ENCODE measurements around the gene PROSER2. TPM values are rescaled to one million over a fixed set of nuclear protein-coding genes. Genes with fewer than 3 reads are reported as not detected.

PROSER2 gene
- total and polyA plus RNA-seq, 2 experiments from 2014 or later: 0.65 to 1.2 TPM

DNA sequence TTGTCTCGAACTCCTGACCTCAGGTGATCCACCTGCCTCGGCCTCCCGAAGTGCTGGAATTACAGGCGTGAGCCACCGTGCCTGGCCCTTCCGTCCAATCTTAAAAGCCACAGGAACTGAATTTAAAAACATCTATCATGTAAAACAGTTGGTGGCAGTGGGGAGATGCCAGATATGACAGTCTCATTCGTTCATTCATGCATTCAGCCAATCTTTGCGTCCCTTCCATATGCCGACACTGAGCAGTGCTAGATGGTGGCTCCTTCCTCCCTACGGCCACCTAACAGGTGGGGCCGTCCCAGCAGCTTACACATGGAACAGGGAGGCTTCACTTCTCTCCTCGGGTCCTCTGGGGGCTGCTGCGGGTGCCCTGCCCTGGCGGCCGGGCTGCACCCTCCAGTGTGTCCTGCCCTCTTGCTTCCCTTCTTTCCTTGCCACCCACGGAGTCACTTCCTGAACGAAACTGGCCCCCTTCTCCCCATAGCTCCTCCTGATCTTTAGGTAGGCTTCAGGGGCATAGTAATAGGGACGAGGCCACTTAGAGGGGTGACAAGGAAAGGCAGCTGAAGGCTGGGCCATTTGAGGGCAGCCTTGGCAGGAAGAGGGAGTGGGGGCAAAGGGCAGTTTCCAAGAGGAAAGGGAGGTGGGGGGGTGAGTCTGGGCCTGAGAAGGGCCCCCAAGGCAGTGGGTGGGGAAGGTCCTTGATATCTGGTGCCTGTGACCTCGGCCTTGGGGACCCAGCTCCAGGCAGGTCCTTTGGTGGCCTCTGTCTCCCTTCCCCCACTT, 53.8 kb downstream of the PROSER2 start:
- Histone ChIP-seq H4K20me1 (ENCODE audit: insufficient read depth) (no peaks in the 10 kb centered on the region), H3K27ac (no peak overlapping the region), H3F3A (ENCODE audit: insufficient read depth) (no peaks in the 10 kb centered on the region), H3K9me3 (ENCODE audit: low read depth) (no peaks in the 10 kb centered on the region), H3K36me3 (ENCODE audit: low read depth) (no peaks in the 10 kb centered on the region), H3K27me3 (replicated peaks; ENCODE audit: insufficient read depth) (no peaks in the 10 kb centered on the region), H3K4me1 (ENCODE audit: insufficient read depth) (peaks cover 16% of the 10 kb centered on the region), H3K4me3 (no peak overlapping the region), H3K9me2 (ENCODE audit: insufficient read depth) (no peaks in the 10 kb centered on the region), H2AFZ (no peak overlapping the region), H3K79me2 (ENCODE audit: insufficient read depth) (no peaks in the 10 kb centered on the region), H3K4me2 (ENCODE audit: unreplicated experiment) (no peak overlapping the region), H3K9ac (no peak overlapping the region)
- in situ Hi-C loops (cut with MboI): no loop called here
- TF ChIP-seq EZH2phosphoT487 (IDR thresholded peaks at IDR 0.05; ENCODE audit: insufficient read depth, low read depth): no peak
- no peak for TF ChIP-seq EZH2 (IDR thresholded peaks at IDR 0.05; ENCODE audit: insufficient read depth, poor library complexity, severe bottlenecking)
- WGBS, 2 experiments (ENCODE audit: low coverage in 1 of 2, low lambda C conversion rate in 2 of 2, missing lambda C conversion rate in 2 of 2): 86 to 89% methylated on average over 19 of the region's 19 CpGs
- DNase-seq: no peak

- H2AFZ ChIP-seq: no peak overlapping the region
- no peak overlapping the region for H3K4me3 ChIP-seq
- peaks cover 22% of the 10 kb centered on the region for H3K4me1 ChIP-seq (ENCODE audit: insufficient read depth)
- in situ Hi-C loops (cut with MboI): no loop called here
- no peaks in the 10 kb centered on the region for H3K9me2 ChIP-seq (ENCODE audit: insufficient read depth)
- H3K9ac ChIP-seq: no peak overlapping the region
- no peaks in the 10 kb centered on the region for H3K79me2 ChIP-seq (ENCODE audit: insufficient read depth)
- H3K4me2 ChIP-seq (ENCODE audit: unreplicated experiment): no peak overlapping the region
- TF ChIP-seq EZH2 (IDR thresholded peaks at IDR 0.05; ENCODE audit: insufficient read depth, poor library complexity, severe bottlenecking) (no peak), EZH2phosphoT487 (IDR thresholded peaks at IDR 0.05; ENCODE audit: insufficient read depth, low read depth) (no peak)
- no peak for DNase-seq
- no peaks in the 10 kb centered on the region for H3K36me3 ChIP-seq (ENCODE audit: low read depth)
- no peak overlapping the region for H3K27ac ChIP-seq
- no peaks in the 10 kb centered on the region for H3K9me3 ChIP-seq (ENCODE audit: low read depth)
- WGBS, 2 experiments (ENCODE audit: low coverage in 1 of 2, low lambda C conversion rate in 2 of 2, missing lambda C conversion rate in 2 of 2): 86% methylated on average over 9 to 13 of the region's 13 CpGs
- no peaks in the 10 kb centered on the region for H3F3A ChIP-seq (ENCODE audit: insufficient read depth)
- no peaks in the 10 kb centered on the region for H3K27me3 ChIP-seq (replicated peaks; ENCODE audit: insufficient read depth)
- H4K20me1 ChIP-seq (ENCODE audit: insufficient read depth): no peaks in the 10 kb centered on the region
These were observed 54.4 kb downstream of the PROSER2 start for GRCh38 chr10:11877591-11877905.

- DNase-seq: no peak
- Histone ChIP-seq H3K36me3 (ENCODE audit: low read depth) (no peaks in the 10 kb centered on the region), H3K4me3 (no peak overlapping the region), H3K4me2 (ENCODE audit: unreplicated experiment) (no peak overlapping the region), H3K27me3 (replicated peaks; ENCODE audit: insufficient read depth) (no peaks in the 10 kb centered on the region), H3K79me2 (ENCODE audit: insufficient read depth) (no peaks in the 10 kb centered on the region), H3K9me2 (ENCODE audit: insufficient read depth) (no peaks in the 10 kb centered on the region), H3K27ac (no peak overlapping the region), H3K4me1 (ENCODE audit: insufficient read depth) (peaks cover 23% of the 10 kb centered on the region), H3K9me3 (ENCODE audit: low read depth) (no peaks in the 10 kb centered on the region), H3F3A (ENCODE audit: insufficient read depth) (no peaks in the 10 kb centered on the region), H3K9ac (no peak overlapping the region), H4K20me1 (ENCODE audit: insufficient read depth) (no peaks in the 10 kb centered on the region), H2AFZ (no peak overlapping the region)
- WGBS, 2 experiments (ENCODE audit: low coverage in 1 of 2, low lambda C conversion rate in 2 of 2, missing lambda C conversion rate in 2 of 2): 78 to 80% methylated on average over 12 of the region's 12 CpGs
- TF ChIP-seq EZH2 (IDR thresholded peaks at IDR 0.05; ENCODE audit: insufficient read depth, poor library complexity, severe bottlenecking): no peak
- TF ChIP-seq EZH2phosphoT487 (IDR thresholded peaks at IDR 0.05; ENCODE audit: insufficient read depth, low read depth): no peak
- in situ Hi-C loops (cut with MboI): no loop called here
These were observed 55.6 kb downstream of the PROSER2 start for GRCh38 chr10:11878776-11879175.

GRCh38 chr10:11879387-11880094, 56.4 kb downstream of the PROSER2 start:
- no peaks in the 10 kb centered on the region for H4K20me1 ChIP-seq (ENCODE audit: insufficient read depth)
- TF ChIP-seq EZH2 (IDR thresholded peaks at IDR 0.05; ENCODE audit: insufficient read depth, poor library complexity, severe bottlenecking) (no peak), EZH2phosphoT487 (IDR thresholded peaks at IDR 0.05; ENCODE audit: insufficient read depth, low read depth) (no peak)
- no peaks in the 10 kb centered on the region for H3K79me2 ChIP-seq (ENCODE audit: insufficient read depth)
- no peaks in the 10 kb centered on the region for H3F3A ChIP-seq (ENCODE audit: insufficient read depth)
- H3K4me3 ChIP-seq: no peak overlapping the region
- H3K9me3 ChIP-seq (ENCODE audit: low read depth): no peaks in the 10 kb centered on the region
- H3K9me2 ChIP-seq (ENCODE audit: insufficient read depth): no peaks in the 10 kb centered on the region
- peaks cover 23% of the 10 kb centered on the region for H3K4me1 ChIP-seq (ENCODE audit: insufficient read depth)
- H3K27ac ChIP-seq: no peak overlapping the region
- no peaks in the 10 kb centered on the region for H3K27me3 ChIP-seq (replicated peaks; ENCODE audit: insufficient read depth)
- H3K36me3 ChIP-seq (ENCODE audit: low read depth): no peaks in the 10 kb centered on the region
- H3K4me2 ChIP-seq (ENCODE audit: unreplicated experiment): no peak overlapping the region
- 78 to 79% methylated on average over 11 to 15 of the region's 15 CpGs for WGBS, 2 experiments (ENCODE audit: low coverage in 1 of 2, low lambda C conversion rate in 2 of 2, missing lambda C conversion rate in 2 of 2)
- in situ Hi-C loops (cut with MboI): no loop called here
- DNase-seq: no peak
- H2AFZ ChIP-seq: no peak overlapping the region
- H3K9ac ChIP-seq: no peak overlapping the region

All from GM23248 (cell line).